MCF 10A (cell line): ENCODE data around the gene TMEM37. TPM values are rescaled to one million over a fixed set of nuclear protein-coding genes. Genes with fewer than 3 reads are reported as not detected.

Experiments used
- BruUV-seq: library from RNA; stranded (reverse); fragments of 400-500 nt; replicated peaks from 2 replicates; lab custom pipeline; 2021; lab: Mats Ljungman, UMichigan
- CTCF ChIA-PET: fragments of 300-600 bp; sonication (Branson Sonifier 250); formaldehyde crosslinking; extraction: SDS; loops from one replicate; lab custom pipeline; 2021; ENCODE audit warnings: antibody characterized with exemption, inconsistent platforms; lab: Yijun Ruan, JAX
- POLR2A ChIA-PET: fragments of 300-600, 350-650 bp; sonication (Branson Sonifier 250); formaldehyde crosslinking; extraction: SDS; loops from one replicate; lab custom pipeline; 2020; ENCODE audit warnings: antibody characterized with exemption, inconsistent platforms; lab: Yijun Ruan, JAX
- DNase-seq: peaks from one replicate; pipeline ENCODE4 v3.0.0-alpha.2; 2018; ENCODE audit not compliant: unreplicated experiment
- H3K27ac Mint-ChIP-seq: one replicate; pipeline ENCODE4 v1.8.0; 2022; ENCODE audit warnings: mild to moderate bottlenecking, low read depth, mixed read lengths; ENCODE audit not compliant: unreplicated experiment
- H3K27me3 Mint-ChIP-seq: one replicate; pipeline ENCODE4 v1.8.0; 2022; ENCODE audit warnings: mixed read lengths; ENCODE audit not compliant: insufficient read depth, unreplicated experiment
- H3K36me3 Mint-ChIP-seq: one replicate; pipeline ENCODE4 v1.8.0; 2022; ENCODE audit warnings: mild to moderate bottlenecking, moderate library complexity, mixed read lengths; ENCODE audit not compliant: insufficient read depth, unreplicated experiment
- H3K4me1 Mint-ChIP-seq: one replicate; pipeline ENCODE4 v1.8.0; 2022; ENCODE audit warnings: mixed read lengths; ENCODE audit not compliant: insufficient read depth, unreplicated experiment
- H3K4me3 Mint-ChIP-seq: one replicate; pipeline ENCODE4 v1.8.0; 2022; ENCODE audit warnings: mild to moderate bottlenecking, moderate library complexity, mixed read lengths; ENCODE audit not compliant: unreplicated experiment
- H3K9me3 Mint-ChIP-seq: one replicate; pipeline ENCODE4 v1.8.0; 2022; ENCODE audit warnings: mixed read lengths; ENCODE audit not compliant: unreplicated experiment
- intact Hi-C: fragments of 100-400 bp; cut with micrococcal nuclease; formaldehyde crosslinking; loops from 2 replicates; pipeline ENCODE4 v1.14.1; 2022
- total RNA-seq: library from RNA; stranded (reverse); gene quantifications from 2 replicates; pipeline ENCODE4 v1.2.3, GENCODE V29; 2022
- TF ChIP-seq, protein P1 (sequence below): fragments of 200-600 bp; IDR thresholded peaks from one replicate; pipeline ENCODE4 v1.8.0; 2022; ENCODE audit warnings: antibody characterized with exemption, mild to moderate bottlenecking; ENCODE audit not compliant: unreplicated experiment

TMEM37 gene
- total RNA-seq, 1 experiment from 2014 or later: not detected

DNA sequence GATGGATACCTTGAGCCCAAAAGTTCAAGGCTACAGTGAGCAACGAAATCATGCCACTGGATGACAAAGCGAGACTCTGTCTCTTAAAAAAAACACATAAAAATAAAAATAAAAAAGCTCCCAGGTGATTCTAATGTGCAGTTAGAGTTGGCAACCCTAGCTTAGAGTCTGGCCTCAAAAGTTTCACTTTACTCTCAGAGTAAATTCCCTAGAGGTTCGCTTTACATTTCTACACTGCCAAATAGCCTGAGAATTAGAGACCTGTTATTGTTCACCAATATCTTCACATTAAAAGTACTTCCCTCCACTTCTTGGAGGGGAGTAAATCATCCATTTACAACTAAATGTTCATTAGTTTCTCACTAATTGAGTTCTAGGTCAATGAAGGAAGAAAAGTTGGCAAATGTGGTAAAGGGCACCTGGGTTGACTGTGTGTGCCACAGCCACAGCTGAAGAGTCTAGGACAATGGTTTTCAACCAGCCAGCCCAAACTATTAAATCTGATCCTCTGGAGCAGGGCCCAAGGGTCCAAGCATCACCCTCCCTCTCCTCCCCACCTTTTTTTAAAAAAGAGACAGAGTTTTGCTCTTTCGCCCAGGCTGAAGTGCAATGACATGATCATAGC is 15.2 kb upstream of the TMEM37 start:
- no peaks in the 10 kb centered on the region for H3K9me3 Mint-ChIP-seq

GRCh38 chr2:119417908-119418307 is 13.7 kb upstream of the TMEM37 start:
- BruUV-seq: no TSS peak
- H3K9me3 Mint-ChIP-seq: no peaks in the 10 kb centered on the region
- H3K4me1 Mint-ChIP-seq: no peaks in the 10 kb centered on the region
- CTCF ChIA-PET: interaction anchor here (2.2 kb wide), 1 partner anchor 9 kb away, joined by 9 read pairs; no protein-coding TSS in a partner anchor
- H3K27ac Mint-ChIP-seq: no peak overlapping the region
- TF ChIP-seq, protein P1, sequence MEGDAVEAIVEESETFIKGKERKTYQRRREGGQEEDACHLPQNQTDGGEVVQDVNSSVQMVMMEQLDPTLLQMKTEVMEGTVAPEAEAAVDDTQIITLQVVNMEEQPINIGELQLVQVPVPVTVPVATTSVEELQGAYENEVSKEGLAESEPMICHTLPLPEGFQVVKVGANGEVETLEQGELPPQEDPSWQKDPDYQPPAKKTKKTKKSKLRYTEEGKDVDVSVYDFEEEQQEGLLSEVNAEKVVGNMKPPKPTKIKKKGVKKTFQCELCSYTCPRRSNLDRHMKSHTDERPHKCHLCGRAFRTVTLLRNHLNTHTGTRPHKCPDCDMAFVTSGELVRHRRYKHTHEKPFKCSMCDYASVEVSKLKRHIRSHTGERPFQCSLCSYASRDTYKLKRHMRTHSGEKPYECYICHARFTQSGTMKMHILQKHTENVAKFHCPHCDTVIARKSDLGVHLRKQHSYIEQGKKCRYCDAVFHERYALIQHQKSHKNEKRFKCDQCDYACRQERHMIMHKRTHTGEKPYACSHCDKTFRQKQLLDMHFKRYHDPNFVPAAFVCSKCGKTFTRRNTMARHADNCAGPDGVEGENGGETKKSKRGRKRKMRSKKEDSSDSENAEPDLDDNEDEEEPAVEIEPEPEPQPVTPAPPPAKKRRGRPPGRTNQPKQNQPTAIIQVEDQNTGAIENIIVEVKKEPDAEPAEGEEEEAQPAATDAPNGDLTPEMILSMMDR: no peak
- H3K27me3 Mint-ChIP-seq: no peaks in the 10 kb centered on the region
- no peaks in the 10 kb centered on the region for H3K36me3 Mint-ChIP-seq
- POLR2A ChIA-PET: no interaction called here
- no peak overlapping the region for H3K4me3 Mint-ChIP-seq
- intact Hi-C loops: no loop called here
- DNase-seq: no peak

More for the DNA sequence above, 15.2 kb upstream of the TMEM37 start:
- Mint-ChIP-seq H3K4me1 (no peaks in the 10 kb centered on the region), H3K36me3 (no peaks in the 10 kb centered on the region), H3K4me3 (no peak overlapping the region), H3K27ac (no peak overlapping the region), H3K27me3 (no peaks in the 10 kb centered on the region)
- DNase-seq: no peak
- CTCF ChIA-PET: interaction anchor here (0.6 to 4.1 kb wide), 6 partner anchors 8 to 244 kb away, joined by 3 to 41 read pairs (median 6); no protein-coding TSS in a partner anchor
- POLR2A ChIA-PET: interaction anchor here (0.6 kb wide), 1 partner anchor 41 kb away, joined by 3 read pairs; no protein-coding TSS in a partner anchor
- intact Hi-C loops: no loop called here
- TF ChIP-seq, protein P1: no peak
- no TSS peak for BruUV-seq

GRCh38 chr2:119419065-119419464 is 12.6 kb upstream of the TMEM37 start:
- Mint-ChIP-seq H3K36me3 (no peaks in the 10 kb centered on the region), H3K27ac (no peak overlapping the region), H3K27me3 (no peaks in the 10 kb centered on the region), H3K4me1 (no peaks in the 10 kb centered on the region), H3K4me3 (no peak overlapping the region), H3K9me3 (no peaks in the 10 kb centered on the region)
- POLR2A ChIA-PET: interaction anchor here (0.7 to 1.5 kb wide), 3 partner anchors 9 to 16 kb away, joined by 3 to 5 read pairs (median 3); partner anchors contain the start of gene TMEM37
- no TSS peak for BruUV-seq
- TF ChIP-seq, protein P1: no peak
- intact Hi-C loops: no loop called here
- DNase-seq: no peak
- CTCF ChIA-PET: interaction anchor here (0.8 to 0.9 kb wide), 2 partner anchors 53 to 63 kb away, joined by 3 to 4 read pairs; no protein-coding TSS in a partner anchor

- DNase-seq: no peak
- Mint-ChIP-seq H3K27me3 (no peaks in the 10 kb centered on the region), H3K4me1 (no peaks in the 10 kb centered on the region), H3K9me3 (no peaks in the 10 kb centered on the region), H3K4me3 (no peak overlapping the region), H3K27ac (no peak overlapping the region), H3K36me3 (no peaks in the 10 kb centered on the region)
- CTCF ChIA-PET: interaction anchor here (0.6 to 1.5 kb wide), 4 partner anchors 10 to 1255 kb away, joined by 3 to 5 read pairs (median 4); no protein-coding TSS in a partner anchor
- no TSS peak for BruUV-seq
- TF ChIP-seq, protein P1: no peak
- POLR2A ChIA-PET: interaction anchor here (0.6 to 1.5 kb wide), 4 partner anchors 10 to 580 kb away, joined by 3 to 5 read pairs (median 4); partner anchors contain the start of gene TMEM37
- intact Hi-C loops: no loop called here
Observed at GRCh38 chr2:119419803-119420508, 11.7 kb upstream of the TMEM37 start.
